Mucosa of rectum (tissue), 2 donors: ENCODE measurements around the gene TMEM185B.

Experiments used
- H3K27ac ChIP-seq, 2 donors: one replicate each; pipeline ENCODE4 v1.7.0; 2013; ENCODE audit warnings: inconsistent platforms in 2 of 2, low read depth in 2 of 2, low read length in 2 of 2
- H3K27me3 ChIP-seq, 2 donors: one replicate each; pipeline ENCODE4 v1.7.0; 2013; ENCODE audit warnings: low read length in 2 of 2; ENCODE audit not compliant: control insufficient read depth in 2 of 2, insufficient read depth in 2 of 2
- H3K36me3 ChIP-seq, 2 donors: one replicate each; pipeline ENCODE4 v1.7.0; 2013; ENCODE audit warnings: low read length in 2 of 2; ENCODE audit not compliant: control insufficient read depth in 2 of 2, insufficient read depth in 2 of 2
- H3K4me1 ChIP-seq, 2 donors: one replicate each; pipeline ENCODE4 v1.7.0; 2013; ENCODE audit warnings: low read length in 2 of 2, mild to moderate bottlenecking in 1 of 2; ENCODE audit not compliant: control insufficient read depth in 2 of 2, insufficient read depth in 2 of 2
- H3K4me3 ChIP-seq, 2 donors: one replicate each; pipeline ENCODE4 v1.7.0; 2013; ENCODE audit warnings: low read length in 2 of 2
- H3K9ac ChIP-seq, 2 donors: one replicate each; pipeline ENCODE4 v1.7.0; 2013; ENCODE audit warnings: low read length in 2 of 2, low read depth in 1 of 2, mild to moderate bottlenecking in 1 of 2
- H3K9me3 ChIP-seq, 2 donors: one replicate each; pipeline ENCODE4 v1.7.0; 2013; ENCODE audit warnings: low read length in 2 of 2; ENCODE audit not compliant: control insufficient read depth in 2 of 2
- donor health status: healthy.
- donor health status: Normal muscosa, but diverticular disease.

Gene TMEM185B

GRCh38 chr2:120224256-120224655 is 1.1 kb upstream of the TMEM185B start:
- Histone ChIP-seq H3K27ac (no peak overlapping the region), H3K27me3 (no peaks in the 10 kb centered on the region), H3K4me1 (peaks cover 15 to 21% of the 10 kb centered on the region in 2 donors), H3K9ac (peak overlapping the region; percentile 72 to 78), H3K9me3 (no peaks in the 10 kb centered on the region), H3K36me3 (peaks cover 0 to under 1% of the 10 kb centered on the region in 2 donors), H3K4me3 (peak overlapping the region; percentile 65 to 72)

DNA sequence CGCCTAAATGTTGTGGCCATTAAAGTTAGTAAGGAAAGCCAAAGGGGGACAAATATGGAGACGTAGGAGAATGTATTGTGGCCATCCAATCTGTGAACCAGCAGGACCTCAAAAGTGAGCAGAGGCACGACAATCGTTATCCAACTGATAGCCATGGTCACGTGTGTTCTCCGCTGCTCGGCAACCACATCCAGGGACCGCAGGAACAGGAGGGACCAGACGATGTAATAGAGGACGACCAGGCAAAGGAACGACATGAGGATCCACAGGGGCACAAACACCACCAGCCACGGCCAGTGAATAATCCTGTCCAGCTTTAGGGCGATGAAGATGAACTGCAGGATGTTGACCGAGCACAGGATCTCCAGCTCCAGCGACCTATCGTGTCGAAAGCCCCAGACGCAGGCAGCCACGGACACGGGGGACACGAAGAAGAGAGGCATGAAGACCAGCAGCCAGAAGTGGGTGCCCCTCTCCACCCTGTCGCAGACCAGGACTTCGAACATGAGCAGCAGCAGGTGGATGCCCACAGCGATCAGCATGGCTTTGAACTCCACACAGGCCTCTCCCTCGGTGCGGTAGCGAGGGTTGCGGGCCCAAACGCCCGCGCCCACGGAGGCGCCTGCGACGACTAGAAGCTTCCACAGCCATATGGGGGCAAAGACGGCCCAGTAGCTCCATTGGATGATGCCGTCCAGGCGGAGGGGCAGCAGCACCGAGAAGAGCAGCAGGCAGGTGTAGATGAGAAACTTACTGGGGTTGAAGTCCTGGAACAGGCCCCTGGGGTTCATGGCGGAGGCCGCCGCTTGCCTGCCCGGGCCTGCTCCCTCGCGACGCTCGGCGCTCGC is 790 bp downstream of the TMEM185B start:
- Histone ChIP-seq H3K4me1 (peaks cover 15 to 21% of the 10 kb centered on the region in 2 donors), H3K27me3 (no peaks in the 10 kb centered on the region), H3K9me3 (no peaks in the 10 kb centered on the region), H3K36me3 (peaks cover 0 to 8% of the 10 kb centered on the region in 2 donors), H3K4me3 (peak overlapping the region; percentile 65 to 72), H3K9ac (peak overlapping the region; percentile 70 to 76), H3K27ac (peak overlapping the region; percentile 95 to 96)

DNA sequence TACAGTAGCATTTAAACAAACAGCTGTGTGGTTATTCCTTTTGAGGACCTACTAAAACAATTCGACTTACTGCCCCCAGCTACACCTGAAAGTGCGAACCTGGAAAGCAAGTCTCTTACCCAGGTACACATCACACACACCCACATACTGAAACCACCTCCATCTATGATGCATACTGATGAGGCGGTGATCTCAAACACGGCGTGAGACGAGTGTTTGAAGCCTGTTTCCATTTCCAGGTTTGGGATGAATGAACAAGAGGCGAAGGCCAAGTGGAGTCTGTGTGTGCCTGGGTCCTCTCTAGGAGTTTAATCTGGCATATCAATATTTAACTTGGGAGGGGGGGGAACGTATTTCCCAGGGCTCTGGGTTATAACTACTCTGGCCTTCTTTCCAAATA is 1.6 kb downstream of the TMEM185B start:
- H3K4me3 ChIP-seq, result no peak overlapping the region
- no peak overlapping the region for H3K9ac ChIP-seq
- H3K27me3 ChIP-seq, result no peaks in the 10 kb centered on the region
- peaks cover 0 to 8% of the 10 kb centered on the region in 2 donors for H3K36me3 ChIP-seq
- H3K4me1 ChIP-seq, result peaks cover 15 to 21% of the 10 kb centered on the region in 2 donors
- no peaks in the 10 kb centered on the region for H3K9me3 ChIP-seq
- H3K27ac ChIP-seq, result no peak overlapping the region

- Histone ChIP-seq H3K4me1 (peaks cover 15 to 20% of the 10 kb centered on the region in 2 donors), H3K36me3 (peaks cover 0 to 8% of the 10 kb centered on the region in 2 donors), H3K4me3 (no peak overlapping the region), H3K27me3 (no peaks in the 10 kb centered on the region), H3K27ac (no peak overlapping the region), H3K9me3 (no peaks in the 10 kb centered on the region), H3K9ac (no peak overlapping the region)
These were observed 2.4 kb downstream of the TMEM185B start for GRCh38 chr2:120220756-120221155.

DNA sequence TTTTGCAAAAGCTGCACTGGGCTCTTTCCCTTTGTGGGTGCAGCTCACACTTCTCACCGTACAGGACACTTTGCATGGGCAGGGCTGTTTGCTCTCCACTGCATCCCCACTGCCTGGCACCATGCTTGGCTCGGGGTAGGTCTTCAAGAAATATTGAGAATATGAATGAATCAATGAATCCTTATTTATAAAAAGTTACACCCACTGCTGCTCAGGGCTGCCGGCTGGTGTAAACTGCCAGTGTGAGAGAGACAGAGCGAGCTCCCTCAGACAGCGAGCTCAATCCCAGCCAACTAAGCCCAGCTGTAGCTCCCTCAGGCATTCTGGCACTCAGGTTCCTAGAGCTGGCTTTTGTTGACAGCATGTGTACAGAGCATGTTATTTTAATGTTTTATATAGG is 3.4 kb downstream of the TMEM185B start:
- Histone ChIP-seq H3K9ac (no peak overlapping the region), H3K9me3 (no peaks in the 10 kb centered on the region), H3K4me3 (no peak overlapping the region), H3K36me3 (peaks cover 0 to 8% of the 10 kb centered on the region in 2 donors), H3K27me3 (no peaks in the 10 kb centered on the region), H3K27ac (no peak overlapping the region), H3K4me1 (peaks cover 15 to 18% of the 10 kb centered on the region in 2 donors)

GRCh38 chr2:120219291-120219690 is 3.9 kb downstream of the TMEM185B start:
- H3K9ac ChIP-seq, result no peak overlapping the region
- H3K4me1 ChIP-seq, result peaks cover 14 to 16% of the 10 kb centered on the region in 2 donors
- H3K9me3 ChIP-seq, result no peaks in the 10 kb centered on the region
- peaks cover 0 to 8% of the 10 kb centered on the region in 2 donors for H3K36me3 ChIP-seq
- no peak overlapping the region for H3K27ac ChIP-seq
- no peaks in the 10 kb centered on the region for H3K27me3 ChIP-seq
- no peak overlapping the region for H3K4me3 ChIP-seq

DNA sequence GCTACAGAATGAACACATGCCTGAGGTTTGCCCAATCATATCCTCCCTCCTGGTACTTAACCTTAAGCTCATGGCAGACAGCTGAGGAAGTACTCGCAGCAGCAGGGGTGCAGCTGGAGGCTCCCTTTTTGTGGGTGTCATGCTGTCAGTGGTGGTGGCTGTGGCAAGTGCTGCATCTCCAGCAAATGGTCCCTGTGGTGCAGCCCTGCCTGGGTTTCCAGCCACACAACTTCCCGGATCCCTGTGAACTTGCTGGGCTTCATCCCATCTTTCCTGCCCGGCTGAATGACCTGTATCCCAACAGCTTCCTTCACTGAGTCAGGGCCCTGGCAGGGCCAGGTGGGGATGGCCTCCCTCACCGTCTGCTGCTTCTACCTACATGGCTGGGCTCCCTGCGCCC is 5.0 kb downstream of the TMEM185B start:
- no peak overlapping the region for H3K9ac ChIP-seq
- H3K36me3 ChIP-seq, result peaks cover 0 to 8% of the 10 kb centered on the region in 2 donors
- H3K4me1 ChIP-seq, result peaks cover 6 to 9% of the 10 kb centered on the region in 2 donors
- no peaks in the 10 kb centered on the region for H3K27me3 ChIP-seq
- H3K9me3 ChIP-seq, result no peaks in the 10 kb centered on the region
- no peak overlapping the region for H3K27ac ChIP-seq
- no peak overlapping the region for H3K4me3 ChIP-seq

DNA sequence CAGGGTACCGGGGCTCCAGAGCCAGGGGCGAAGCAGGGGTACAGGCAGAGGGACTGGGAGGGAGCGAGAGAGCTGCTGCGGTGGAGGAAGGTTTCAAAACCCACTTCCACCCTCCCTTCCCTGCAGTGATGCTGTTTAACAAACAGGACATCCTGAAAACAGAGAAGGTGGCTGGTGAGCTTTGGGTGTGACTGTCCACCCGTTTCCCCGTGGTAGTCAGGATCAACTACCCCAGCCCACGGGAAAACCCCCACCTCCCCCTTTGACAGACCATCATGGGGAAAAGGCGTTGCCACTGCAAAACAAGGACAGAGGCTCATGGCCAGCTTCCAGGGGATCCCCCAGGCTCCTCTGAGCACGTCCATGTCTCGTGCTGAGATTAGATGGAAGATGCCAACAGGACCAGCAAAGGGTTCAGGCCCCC is 12.9 kb downstream of the TMEM185B start:
- Histone ChIP-seq H3K4me3 (no peak overlapping the region), H3K9ac (no peak overlapping the region), H3K4me1 (peaks cover 0 to 2% of the 10 kb centered on the region in 2 donors), H3K36me3 (no peaks in the 10 kb centered on the region), H3K9me3 (no peaks in the 10 kb centered on the region), H3K27ac (no peak overlapping the region), H3K27me3 (no peaks in the 10 kb centered on the region)

DNA sequence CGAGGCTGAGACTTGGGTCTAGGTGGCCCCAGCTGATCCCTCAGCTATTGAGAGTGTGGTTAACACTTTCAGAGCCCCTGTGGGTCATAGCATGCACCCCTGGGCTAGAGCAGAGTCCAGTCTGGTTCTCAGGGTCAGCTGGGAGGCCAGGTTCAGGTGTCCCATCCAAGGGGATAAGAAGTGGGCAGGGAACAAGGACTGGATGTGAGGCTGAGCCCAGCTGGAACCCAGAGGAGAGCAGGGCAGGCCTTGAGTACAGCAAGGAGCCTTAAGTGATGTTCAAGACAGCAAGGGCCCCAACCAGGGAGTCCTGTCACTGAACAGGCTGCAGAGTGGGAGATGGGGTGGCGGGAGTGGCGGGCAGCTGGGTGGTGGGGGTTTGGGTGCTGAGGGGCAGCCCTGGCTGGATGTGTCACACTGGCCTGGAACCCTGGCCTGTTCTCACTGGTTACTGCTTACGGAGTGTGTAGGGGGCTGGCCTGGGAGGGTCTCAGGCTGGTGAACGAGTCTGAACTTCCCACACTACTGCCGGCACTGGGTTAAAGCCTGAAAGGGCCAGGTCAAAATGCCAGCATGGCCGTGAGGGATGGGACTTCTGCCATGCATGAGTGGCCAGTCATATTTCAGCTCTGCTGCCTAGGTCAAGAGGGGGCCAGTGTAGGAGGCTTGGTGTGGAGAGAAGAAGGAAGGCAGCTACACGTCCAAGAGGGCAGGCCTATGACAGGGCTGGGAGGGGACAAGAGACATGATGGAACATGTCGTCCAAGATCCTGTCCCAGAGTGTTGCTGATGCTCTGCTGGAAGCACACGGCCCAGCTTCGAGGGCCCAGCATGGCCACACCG is 13.6 kb downstream of the TMEM185B start:
- H3K9me3 ChIP-seq, result no peaks in the 10 kb centered on the region

More for the DNA sequence above, 13.6 kb downstream of the TMEM185B start:
- Histone ChIP-seq H3K36me3 (no peaks in the 10 kb centered on the region), H3K4me3 (no peak overlapping the region), H3K27ac (no peak overlapping the region), H3K27me3 (no peaks in the 10 kb centered on the region), H3K9ac (no peak overlapping the region), H3K4me1 (peaks cover 0 to 2% of the 10 kb centered on the region in 2 donors)
